HEK293 (cell line): Measurements from ENCODE around the gene KRT14.
A peak's percentile ranks its signal among the peaks of the same experiment; 100 is the strongest.
"Not testable (repeated sequence)": the region's sequence is repeated elsewhere in the genome, so short reads cannot be mapped to it uniquely, and the experiment has no call there.

ENCODE experiments used
- CTCF ChIA-PET: fragments of 350-600 bp; formaldehyde crosslinking; extraction: SDS; loops from one replicate; lab custom pipeline; 2021; ENCODE audit warnings: antibody characterized with exemption; lab: Yijun Ruan, JAX
- POLR2A ChIA-PET: fragments of 300-600 bp; formaldehyde crosslinking; extraction: SDS; loops from one replicate; lab custom pipeline; 2020; ENCODE audit warnings: antibody characterized with exemption, inconsistent platforms; lab: Yijun Ruan, JAX
- H3K27ac ChIP-seq: fragments of 200-500 bp; sonication (Bioruptor generic); 2 replicates; pipeline ENCODE4 v1.5.1; 2014; ENCODE audit warnings: low read depth, low read length, control low read depth, inconsistent platforms; ENCODE audit errors: extremely low read depth
- H3K36me3 ChIP-seq, 2 experiments: fragments of 200-500 bp in 1 of 2; sonication (Bioruptor generic) in 1 of 2; 1 replicate in 1 of 2; 2 replicates in 1 of 2; pipeline ENCODE4 v1.5.1; 2014 to 2017; ENCODE audit warnings: inconsistent platforms in 2 of 2, low read length in 2 of 2; ENCODE audit not compliant: control insufficient read depth in 2 of 2, insufficient read depth in 1 of 2
- H3K4me1 ChIP-seq: fragments of 200-500 bp; sonication (Bioruptor generic); 2 replicates; pipeline ENCODE4 v1.5.1; 2014; ENCODE audit warnings: mild to moderate bottlenecking, low read length, inconsistent platforms; ENCODE audit not compliant: control insufficient read depth, insufficient read depth
- H3K4me3 ChIP-seq: 2 replicates; pipeline ENCODE4 v1.5.1; 2011; ENCODE audit warnings: low read depth, mild to moderate bottlenecking, control low read depth, low read length, moderate library complexity
- H3K9me3 ChIP-seq: fragments of 200-500 bp; sonication (Bioruptor generic); 2 replicates; pipeline ENCODE4 v1.5.1; 2014; ENCODE audit warnings: low read depth, low read length, inconsistent platforms; ENCODE audit not compliant: control insufficient read depth, insufficient read depth
- EGR2 ChIP-seq: fragments of 450-650 bp; formaldehyde crosslinking; IDR thresholded peaks from 2 replicates; pipeline ENCODE4 v1.5.1; 2016; ENCODE audit warnings: low read depth, missing biosample characterization, missing genetic modification characterization
- GLIS1 ChIP-seq: fragments of 450-650 bp; formaldehyde crosslinking; IDR thresholded peaks from 2 replicates; pipeline ENCODE4 v1.5.1; 2016; ENCODE audit warnings: missing biosample characterization, missing genetic modification characterization
- GLIS2 ChIP-seq: fragments of 450-650 bp; formaldehyde crosslinking; IDR thresholded peaks from 2 replicates; pipeline ENCODE4 v1.5.1; 2016; ENCODE audit warnings: missing biosample characterization, missing genetic modification characterization
- KLF1 ChIP-seq: fragments of 450-650 bp; formaldehyde crosslinking; IDR thresholded peaks from 2 replicates; pipeline ENCODE4 v1.5.1; 2016; ENCODE audit warnings: missing biosample characterization, missing genetic modification characterization
- PATZ1 ChIP-seq: fragments of 450-650 bp; formaldehyde crosslinking; IDR thresholded peaks from 2 replicates; pipeline ENCODE4 v1.5.1; 2016; ENCODE audit warnings: missing biosample characterization, missing genetic modification characterization
- SP2 ChIP-seq: fragments of 450-650 bp; formaldehyde crosslinking; IDR thresholded peaks from 2 replicates; pipeline ENCODE4 v1.5.1; 2016; ENCODE audit warnings: missing biosample characterization, missing genetic modification characterization
- ZBTB8A ChIP-seq: fragments of 450-650 bp; formaldehyde crosslinking; IDR thresholded peaks from 2 replicates; pipeline ENCODE4 v1.5.1; 2016; ENCODE audit warnings: missing biosample characterization, missing genetic modification characterization
- ZFHX2 ChIP-seq: fragments of 450-650 bp; formaldehyde crosslinking; conservative IDR thresholded peaks from 2 replicates; pipeline ENCODE4 v1.5.1; 2016; ENCODE audit warnings: missing biosample characterization, missing genetic modification characterization
- ZFP69B ChIP-seq: fragments of 450-650 bp; formaldehyde crosslinking; IDR thresholded peaks from 2 replicates; pipeline ENCODE4 v1.5.1; 2016; ENCODE audit warnings: missing biosample characterization, missing genetic modification characterization
- ZIC2 ChIP-seq: fragments of 450-650 bp; formaldehyde crosslinking; IDR thresholded peaks from 2 replicates; pipeline ENCODE4 v1.5.1; 2016; ENCODE audit warnings: missing biosample characterization, missing genetic modification characterization
- ZNF202 ChIP-seq: fragments of 450-650 bp; formaldehyde crosslinking; IDR thresholded peaks from 2 replicates; pipeline ENCODE4 v1.5.1; 2016; ENCODE audit warnings: missing biosample characterization, missing genetic modification characterization, borderline replicate concordance
- ZNF324 ChIP-seq: fragments of 450-650 bp; formaldehyde crosslinking; IDR thresholded peaks from 2 replicates; pipeline ENCODE4 v1.5.1; 2016; ENCODE audit warnings: missing biosample characterization, missing genetic modification characterization
- ZNF341 ChIP-seq: fragments of 450-650 bp; formaldehyde crosslinking; IDR thresholded peaks from 2 replicates; pipeline ENCODE4; 2016; ENCODE audit warnings: low read depth, missing biosample characterization, missing genetic modification characterization
- ZNF394 ChIP-seq: fragments of 450-650 bp; formaldehyde crosslinking; IDR thresholded peaks from 2 replicates; pipeline ENCODE4 v1.5.1; 2016; ENCODE audit warnings: missing biosample characterization, missing genetic modification characterization, mild to moderate bottlenecking, moderate library complexity, borderline replicate concordance
- ZNF600 ChIP-seq: fragments of 450-650 bp; formaldehyde crosslinking; IDR thresholded peaks from 2 replicates; pipeline ENCODE4 v1.5.1; 2016; ENCODE audit warnings: missing biosample characterization, missing genetic modification characterization
- ZNF629 ChIP-seq: fragments of 450-650 bp; formaldehyde crosslinking; IDR thresholded peaks from 2 replicates; pipeline ENCODE4 v1.5.1; 2017; ENCODE audit warnings: missing biosample characterization, missing genetic modification characterization
- TF ChIP-seq, protein P1 (sequence below): fragments of 450-650 bp; formaldehyde crosslinking; optimal IDR thresholded peaks from 2 replicates; pipeline ENCODE3; 2016; ENCODE audit warnings: missing biosample characterization, mild to moderate bottlenecking, missing genetic modification characterization

The KRT14 gene

GRCh38 chr17:41626914-41627295 is 40.2 kb upstream of the KRT14 start:
- CTCF ChIA-PET: interaction anchor here (0.7 to 3.7 kb wide), 4 partner anchors 9 to 36 kb away, joined by 3 to 17 read pairs (median 4); no protein-coding TSS in a partner anchor

GRCh38 chr17:41626028-41626913 is 39.6 kb upstream of the KRT14 start:
- H3K27ac ChIP-seq, H3K9me3 ChIP-seq, POLR2A ChIA-PET, H3K36me3 ChIP-seq, H3K4me3 ChIP-seq, H3K4me1 ChIP-seq: not testable (repeated sequence)
- CTCF ChIA-PET: interaction anchor here (0.6 to 3.7 kb wide), 7 partner anchors 8 to 882 kb away, joined by 3 to 17 read pairs (median 3); no protein-coding TSS in a partner anchor
- TF ChIP-seq ZFHX2 (tag by site-specific recombination): peak; percentile 92
- TF ChIP-seq GLIS2 (tag by site-specific recombination): 0 out of 2 replicates have a peak, but pooled peaks have one; percentile 3
- peak; percentile 58 for TF ChIP-seq ZNF341 (tag by site-specific recombination)
- TF ChIP-seq EGR2 (tag by site-specific recombination): peak; percentile 96

More at GRCh38 chr17:41626914-41627295, 40.2 kb upstream of the KRT14 start:
- H3K4me1 ChIP-seq, H3K9me3 ChIP-seq, H3K4me3 ChIP-seq, POLR2A ChIA-PET, H3K36me3 ChIP-seq, H3K27ac ChIP-seq: not testable (repeated sequence)
- TF ChIP-seq GLIS1 (tag by site-specific recombination) (peak; percentile 31; the same call in 1 of the 2 replicates), ZIC2 (tag by site-specific recombination) (peak; percentile 81), ZNF394 (tag by site-specific recombination) (peak; percentile 24; the same call in 1 of the 2 replicates), ZNF600 (tag by site-specific recombination) (0 out of 2 replicates have a peak, but pooled peaks have one; percentile 21)

DNA sequence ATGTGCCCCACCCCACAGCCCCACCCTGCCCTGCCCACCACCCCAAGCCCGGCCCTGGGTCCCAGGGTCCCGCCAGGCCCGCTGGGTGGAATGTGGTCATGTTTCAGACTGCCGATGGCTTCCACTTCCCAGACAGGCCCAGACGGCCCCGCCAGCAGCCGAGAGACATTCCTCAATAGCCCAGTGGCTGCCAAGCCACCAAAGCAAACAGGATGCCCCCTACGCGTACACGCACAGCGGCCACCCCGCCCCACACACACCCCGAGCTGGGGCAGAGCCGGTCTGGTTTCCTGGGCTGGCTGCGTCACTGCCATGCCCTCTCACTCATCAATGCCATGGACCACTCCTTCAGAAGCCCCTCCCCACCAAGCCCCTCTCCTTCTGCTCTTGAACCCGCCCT is 38.9 kb upstream of the KRT14 start:
- POLR2A ChIA-PET: no interaction called here
- Histone ChIP-seq H3K27ac (no peak overlapping the region), H3K9me3 (no peaks in the 10 kb centered on the region), H3K4me1 (peaks cover 2% of the 10 kb centered on the region; the same call in 1 of the 2 replicates), H3K36me3 (no peaks in the 10 kb centered on the region), H3K4me3 (no peak overlapping the region)
- TF ChIP-seq, protein P1, sequence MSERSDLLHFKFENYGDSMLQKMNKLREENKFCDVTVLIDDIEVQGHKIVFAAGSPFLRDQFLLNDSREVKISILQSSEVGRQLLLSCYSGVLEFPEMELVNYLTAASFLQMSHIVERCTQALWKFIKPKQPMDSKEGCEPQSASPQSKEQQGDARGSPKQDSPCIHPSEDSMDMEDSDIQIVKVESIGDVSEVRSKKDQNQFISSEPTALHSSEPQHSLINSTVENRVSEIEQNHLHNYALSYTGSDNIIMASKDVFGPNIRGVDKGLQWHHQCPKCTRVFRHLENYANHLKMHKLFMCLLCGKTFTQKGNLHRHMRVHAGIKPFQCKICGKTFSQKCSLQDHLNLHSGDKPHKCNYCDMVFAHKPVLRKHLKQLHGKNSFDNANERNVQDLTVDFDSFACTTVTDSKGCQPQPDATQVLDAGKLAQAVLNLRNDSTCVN: no peak
- peak; percentile 24; the same call in 1 of the 2 replicates for TF ChIP-seq GLIS2 (tag by site-specific recombination)
- peak; percentile 88 for TF ChIP-seq KLF1 (tag by site-specific recombination)
- CTCF ChIA-PET: interaction anchor here (0.9 to 2.5 kb wide), 4 partner anchors 18 to 76 kb away, joined by 3 to 14 read pairs (median 8); no protein-coding TSS in a partner anchor

GRCh38 chr17:41624208-41625101 is 37.8 kb upstream of the KRT14 start, which contains the start of gene KRT17:
Gene KRT17 (minus strand): TSS chr17:41624575. CDS start chr17:41624509, 66 bp downstream.
- POLR2A ChIA-PET: interaction anchor here (0.7 to 2.8 kb wide), 5 partner anchors 38 to 806 kb away, joined by 3 to 19 read pairs (median 3); partner anchors contain the start of genes EIF1 and JUP
- H3K27ac ChIP-seq: no peak within 1 kb of the TSS
- peaks cover 2% of the 10 kb centered on the region; the same call in 1 of the 2 replicates for H3K4me1 ChIP-seq
- CTCF ChIA-PET: interaction anchor here (0.6 to 2.5 kb wide), 12 partner anchors 16 to 768 kb away, joined by 3 to 14 read pairs (median 3); no protein-coding TSS in a partner anchor
- H3K9me3 ChIP-seq: no peaks in the 10 kb centered on the region
- peak within 1 kb of the TSS; percentile 26 for H3K4me3 ChIP-seq
- H3K36me3 ChIP-seq: no peaks in the 10 kb centered on the region
- TF ChIP-seq ZNF324 (0 out of 2 replicates have a peak, but pooled peaks have one; percentile 19), ZFP69B (peak; percentile 85), ZNF629 (tag by site-specific recombination) (0 out of 2 replicates have a peak, but pooled peaks have one; percentile 25), ZBTB8A (tag by site-specific recombination) (peak; percentile 74), ZNF202 (tag by site-specific recombination) (no peak), PATZ1 (tag by site-specific recombination) (peak; percentile 61; the same call in 1 of the 2 replicates), KLF1 (tag by site-specific recombination) (peak; percentile 49; the same call in 1 of the 2 replicates), SP2 (tag by site-specific recombination) (no peak)
